CD4-positive, alpha-beta T cell treated with Interleukin-15 for 4 hours (primary cell): ENCODE results near the gene CBX3.
A peak's percentile ranks its signal among the peaks of the same experiment; 100 is the strongest.
"Not testable (repeated sequence)": the region's sequence is repeated elsewhere in the genome, so short reads cannot be mapped to it uniquely, and the experiment has no call there.

Source experiments
- DNase-seq: peaks from one replicate; pipeline ENCODE4 v3.0.0-alpha.2; 2020; ENCODE audit warnings: low spot score

CBX3 gene

GRCh38 chr7:26201247-26202018 lies at the start of gene CBX3:
Gene CBX3 (plus strand): TSS chr7:26201745. CDS start chr7:26202999, 1,254 bp downstream.
- peak; percentile 89 for DNase-seq

DNA sequence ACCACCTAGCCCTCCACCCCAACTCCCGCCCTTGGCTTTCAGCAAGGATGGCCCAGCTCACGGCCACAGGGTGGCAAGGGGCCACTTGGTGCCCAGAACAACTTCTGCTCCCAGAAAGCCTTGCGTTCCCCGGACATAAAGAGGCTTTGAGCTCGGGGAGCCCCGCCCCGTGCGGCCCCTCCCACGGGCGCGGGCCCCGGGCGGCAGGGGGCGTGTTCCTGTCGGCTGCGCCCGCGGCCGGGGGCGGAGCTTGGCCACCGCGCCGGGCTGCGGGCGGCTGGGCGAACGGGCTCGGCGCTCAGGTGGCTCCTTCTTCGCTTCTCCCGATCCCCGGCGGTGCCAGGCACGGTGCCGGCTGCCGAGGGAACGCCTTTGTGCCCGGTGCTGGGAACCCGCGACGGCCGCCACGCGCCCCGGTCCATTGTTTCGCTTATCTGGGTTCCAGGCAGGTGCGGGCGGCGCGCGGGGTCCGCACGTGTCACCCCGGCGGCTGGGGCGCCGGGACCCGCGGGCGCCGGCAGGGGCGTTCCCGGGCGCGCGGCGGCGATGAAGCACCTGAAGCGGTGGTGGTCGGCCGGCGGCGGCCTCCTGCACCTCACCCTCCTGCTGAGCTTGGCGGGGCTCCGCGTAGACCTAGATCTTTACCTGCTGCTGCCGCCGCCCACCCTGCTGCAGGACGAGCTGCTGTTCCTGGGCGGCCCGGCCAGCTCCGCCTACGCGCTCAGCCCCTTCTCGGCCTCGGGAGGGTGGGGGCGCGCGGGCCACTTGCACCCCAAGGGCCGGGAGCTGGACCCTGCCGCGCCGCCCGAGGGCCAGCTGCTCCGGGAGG lies 49.4 kb upstream of the CBX3 start, which contains the start of gene NFE2L3:
Gene NFE2L3 (plus strand): TSS at position 246 of the 829 bp plus-strand sequence. CDS start 301 bp downstream, at position 547.
- peak; percentile 82 for DNase-seq

- peak; percentile 14 for DNase-seq
Measured at GRCh38 chr7:26152782-26153240, 48.7 kb upstream of the CBX3 start.

DNA sequence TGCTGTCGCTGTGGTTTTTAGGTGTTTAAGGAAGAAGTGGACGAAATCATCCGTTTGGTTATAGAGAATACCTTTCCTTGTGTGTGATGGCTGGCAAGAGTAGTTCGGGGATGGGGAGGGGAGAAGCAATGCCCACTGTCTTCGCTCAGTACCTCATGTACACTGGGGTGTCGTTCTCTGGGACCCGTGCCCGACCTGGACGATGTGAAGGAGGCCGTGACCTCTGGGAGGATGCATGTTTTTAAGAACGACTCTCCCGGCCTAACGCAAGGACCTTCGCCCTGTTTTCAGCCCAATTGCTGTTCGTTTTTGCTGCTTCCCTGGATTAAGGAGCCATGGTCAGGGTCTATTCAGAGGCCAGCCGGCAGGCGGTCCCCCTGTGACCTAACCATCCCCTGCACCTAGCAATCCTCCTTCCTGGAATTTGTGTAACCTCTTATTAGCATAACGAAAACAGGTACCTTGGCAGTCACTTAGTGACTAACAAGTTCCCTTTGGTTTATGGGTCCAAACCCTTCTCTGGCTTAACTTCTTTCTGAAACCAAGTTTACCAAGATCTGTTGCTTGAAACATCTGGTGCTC lies 48.2 kb upstream of the CBX3 start:
- DNase-seq = peak; percentile 53

DNA sequence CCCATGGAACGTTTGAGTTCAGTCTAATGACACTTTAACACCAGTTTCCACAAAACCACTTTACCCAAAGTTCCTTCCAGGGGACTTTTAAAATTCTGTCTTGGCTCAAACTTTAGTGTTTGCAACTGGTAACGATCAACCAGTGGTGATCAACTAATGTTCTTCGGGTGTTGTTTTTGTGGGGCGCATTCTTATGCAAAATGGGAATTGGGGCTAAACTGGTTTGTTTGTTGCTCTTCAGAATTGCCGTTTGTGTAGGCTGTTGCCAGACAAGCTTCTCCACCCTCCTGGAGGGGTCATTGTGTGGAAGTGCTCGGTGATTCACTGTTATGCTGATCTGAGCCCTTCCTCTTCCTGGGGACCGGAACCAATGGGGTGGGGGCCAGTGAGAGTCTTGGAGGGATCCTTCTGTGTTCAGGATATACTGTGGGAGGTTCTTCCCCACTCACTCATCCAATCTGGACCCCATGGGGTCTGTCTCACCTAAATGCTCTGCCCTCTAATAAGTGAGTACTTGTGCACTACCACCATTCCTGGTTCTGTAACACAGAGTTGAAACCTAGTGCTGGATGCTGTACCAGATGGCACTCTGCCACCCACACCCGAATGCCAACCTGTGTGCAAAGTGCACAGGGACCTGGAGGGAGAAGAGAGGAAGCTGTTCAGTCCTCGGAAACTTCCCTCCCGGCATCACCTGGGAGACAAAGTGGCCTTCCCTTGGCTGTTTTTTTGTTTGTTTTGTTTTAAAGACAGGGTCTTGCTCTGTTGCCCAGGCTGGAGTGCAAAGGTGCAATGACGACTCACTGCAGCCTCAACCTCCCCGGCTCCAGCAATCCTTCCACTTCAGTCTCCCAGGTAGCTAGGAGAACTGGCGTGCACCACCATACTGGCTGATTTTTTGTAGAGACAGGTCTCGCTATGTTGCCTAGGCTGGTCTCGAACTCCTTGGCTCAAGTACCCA lies 47.4 kb upstream of the CBX3 start:
- DNase-seq = peak; percentile 52

DNA sequence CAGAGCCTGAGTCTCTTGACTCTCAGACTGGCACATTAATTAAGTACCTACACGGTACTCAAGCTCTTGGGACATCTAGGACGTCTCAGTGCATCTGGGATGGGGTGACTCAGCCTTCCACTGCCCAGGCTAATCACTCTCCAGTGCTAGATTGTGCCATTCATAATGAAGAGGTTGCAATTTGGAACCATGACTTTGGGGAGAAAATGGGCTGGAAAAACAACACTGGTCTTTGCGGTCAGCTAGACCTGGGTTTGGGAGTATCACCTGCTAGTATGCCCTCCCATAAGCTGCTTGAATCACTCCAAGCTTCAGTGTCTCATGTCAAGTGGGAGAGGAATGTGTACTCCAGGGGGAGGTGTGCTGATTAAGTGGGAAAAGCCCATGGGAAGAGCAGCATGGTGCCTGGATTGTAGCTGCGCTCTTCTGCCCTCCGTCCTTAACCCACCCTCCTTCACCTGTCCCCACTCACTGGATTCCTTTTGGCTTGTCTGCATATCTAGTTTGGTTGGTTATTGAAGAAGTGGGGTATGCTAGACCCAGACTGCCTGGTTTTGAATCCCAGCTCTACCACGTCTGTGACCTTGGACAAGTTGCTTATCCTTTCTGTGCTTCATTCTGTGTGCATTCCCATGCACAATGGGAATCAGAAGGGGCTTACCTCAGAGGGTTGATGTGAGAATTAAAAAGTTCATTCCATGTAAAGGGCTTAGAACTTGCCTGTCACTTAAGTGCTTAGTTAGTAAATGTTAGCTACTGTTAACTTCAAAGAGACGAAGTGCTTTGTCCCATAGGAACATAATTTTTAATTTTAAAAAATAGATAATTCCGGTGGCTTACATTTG lies 45.8 kb upstream of the CBX3 start:
- no peak for DNase-seq

DNA sequence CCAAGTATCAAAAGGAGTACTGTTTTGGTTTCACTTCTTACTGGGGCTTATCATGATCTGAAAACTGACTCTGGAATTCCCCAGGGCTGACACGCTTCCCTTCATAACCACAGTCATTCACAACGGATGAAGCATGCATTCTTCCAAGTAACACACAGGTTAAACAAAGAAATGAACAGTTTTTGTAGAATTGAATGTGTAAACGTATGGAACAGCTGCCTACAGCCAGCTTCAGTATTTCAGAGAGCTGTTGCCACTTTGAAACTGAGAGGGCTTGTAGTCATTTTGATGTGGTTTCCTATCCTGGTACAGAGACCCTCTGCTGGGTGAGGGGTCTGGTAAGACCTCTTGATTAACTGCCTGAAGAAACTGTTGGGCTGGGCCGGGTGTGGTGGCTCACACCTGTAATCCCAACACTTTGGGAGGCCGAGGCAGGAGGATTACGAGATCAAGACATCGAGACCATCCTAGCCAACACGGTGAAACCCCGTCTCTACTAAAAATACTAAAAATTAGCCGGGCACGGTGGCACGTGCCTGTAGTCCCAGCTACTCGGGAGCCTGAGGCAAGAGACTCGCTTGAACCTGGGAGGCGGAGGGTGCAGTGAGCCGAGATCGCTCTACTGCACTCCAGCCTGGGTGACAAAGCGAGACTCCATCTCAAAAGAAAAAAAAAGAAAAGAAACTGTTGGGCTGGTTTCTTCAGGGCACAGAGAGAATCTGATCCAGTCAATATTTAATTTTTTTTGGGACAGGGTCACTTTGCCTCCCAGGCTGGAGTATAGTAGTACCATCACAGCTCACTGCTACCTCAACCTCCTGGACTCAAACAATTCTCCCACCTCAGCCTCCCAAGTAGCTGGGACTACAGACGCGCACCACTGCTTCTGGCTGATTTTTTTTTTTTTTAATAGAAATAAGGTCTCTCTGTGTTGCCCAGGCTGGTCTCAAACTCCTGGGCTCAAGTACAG lies 44.8 kb upstream of the CBX3 start:
- DNase-seq = peak; percentile 81

DNA sequence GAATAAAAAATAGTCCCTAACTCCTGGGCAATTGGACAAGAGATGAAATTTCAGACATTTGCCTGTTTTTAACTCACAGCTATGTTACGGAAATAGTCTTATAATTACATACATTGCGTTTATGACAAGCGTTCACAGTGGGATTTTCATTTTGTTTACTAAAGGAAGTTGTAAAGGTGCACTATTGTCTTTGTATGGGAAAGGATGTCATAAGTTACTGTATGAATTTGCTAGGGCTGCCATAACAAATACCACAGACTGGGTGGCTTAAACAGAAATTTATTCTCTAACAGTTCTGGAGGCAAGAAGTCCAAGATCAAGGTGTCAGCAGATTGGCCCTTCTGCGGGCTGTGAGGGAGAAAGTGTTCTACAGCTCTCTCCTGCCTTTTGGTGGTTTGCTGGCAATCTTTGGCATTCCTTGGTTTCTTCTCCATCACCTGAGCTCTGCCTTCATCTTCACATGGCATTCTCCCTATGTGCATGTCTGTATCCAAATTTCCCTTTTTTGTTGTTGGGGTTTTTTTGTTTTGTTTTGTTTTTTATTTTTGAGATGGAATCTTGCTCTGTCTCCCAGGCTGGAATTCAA lies 43.9 kb upstream of the CBX3 start:
- DNase-seq = no peak

GRCh38 chr7:26159243-26159642 lies 42.3 kb upstream of the CBX3 start:
- no peak for DNase-seq

GRCh38 chr7:26160896-26161295 lies 40.6 kb upstream of the CBX3 start:
- no peak for DNase-seq

DNA sequence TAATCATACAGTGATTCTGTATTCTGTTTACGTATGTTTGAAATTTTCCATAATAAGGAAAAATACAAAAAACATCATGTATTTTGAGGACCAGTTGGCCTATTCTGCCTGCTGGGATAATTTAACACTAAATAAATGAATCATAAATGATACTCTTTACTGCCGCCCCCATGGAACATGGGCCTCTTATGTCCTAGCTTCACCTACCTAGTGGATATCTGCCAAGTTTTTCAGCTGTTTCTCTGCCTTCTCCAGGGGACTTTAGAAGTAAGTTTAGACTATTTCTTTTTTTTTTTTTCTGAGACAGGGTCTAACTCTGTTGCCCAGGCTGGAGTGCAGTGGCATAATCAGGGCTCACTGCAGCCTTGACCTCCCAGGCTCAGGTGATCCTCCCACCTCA lies 39.1 kb upstream of the CBX3 start:
- no peak for DNase-seq

- not testable (repeated sequence) for DNase-seq
Measured at GRCh38 chr7:26163804-26164203, 37.7 kb upstream of the CBX3 start.

DNA sequence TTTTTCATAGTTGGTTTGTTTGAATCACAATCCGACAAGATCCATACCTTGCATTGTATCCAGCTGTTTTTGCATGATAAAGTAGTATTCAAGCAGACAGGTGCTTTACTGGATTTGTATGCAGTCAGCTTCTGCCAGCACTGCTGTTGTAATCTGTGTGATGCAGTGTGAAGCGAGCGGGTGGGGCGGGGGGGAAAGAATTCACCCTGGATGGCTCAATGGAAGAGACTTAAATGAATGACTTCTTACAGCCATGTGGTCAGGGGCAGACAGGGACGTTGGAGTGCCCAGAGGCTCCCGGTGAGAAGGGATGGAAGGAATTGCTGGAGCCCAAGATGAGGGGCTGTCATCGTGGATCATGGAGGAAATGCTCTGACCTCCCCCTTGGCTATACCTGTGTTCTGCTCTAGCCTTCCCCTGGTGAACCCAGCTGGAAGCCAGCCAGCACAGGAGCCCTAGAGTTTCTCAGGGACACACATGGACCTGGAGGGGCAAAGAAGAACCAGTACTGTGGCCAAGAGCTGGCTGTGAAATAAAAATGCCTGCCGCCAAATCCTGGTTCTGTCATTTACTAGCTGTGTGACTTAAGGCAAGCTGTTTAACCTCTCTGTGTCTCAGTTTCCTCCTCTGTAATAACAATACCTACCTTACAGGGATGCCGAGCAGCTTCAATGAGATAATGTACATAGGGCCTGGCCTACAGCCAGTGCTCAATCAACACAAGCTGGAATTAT lies 35.4 kb upstream of the CBX3 start:
- no peak for DNase-seq

DNA sequence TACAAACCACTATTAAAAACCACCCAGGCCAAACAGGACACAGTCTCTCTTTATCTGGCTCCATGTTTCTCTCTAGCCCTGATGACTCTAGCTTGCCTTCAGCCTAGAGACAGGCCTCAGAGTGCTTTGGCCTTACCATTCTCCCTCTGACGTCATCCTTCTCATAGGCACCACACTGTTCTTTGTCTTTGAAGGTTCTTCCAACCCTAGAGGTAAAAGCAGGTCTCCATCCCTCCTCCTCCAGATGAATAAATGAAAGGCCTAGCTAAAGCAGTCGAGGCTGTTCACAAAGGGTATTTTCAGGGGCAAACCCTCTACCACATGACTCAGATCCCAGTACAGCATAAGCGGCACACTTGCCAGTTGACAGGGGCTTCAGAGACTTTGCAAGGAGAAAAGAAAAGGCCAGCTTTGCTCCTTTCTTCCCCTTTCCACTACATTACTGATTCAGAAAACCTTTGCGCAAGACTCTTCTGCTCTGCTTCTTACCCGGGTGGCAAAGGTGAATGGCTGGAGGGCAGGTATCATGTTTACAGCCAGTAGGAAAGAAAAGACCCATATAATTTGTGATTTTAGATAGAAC lies 34.8 kb upstream of the CBX3 start:
- DNase-seq = no peak

DNA sequence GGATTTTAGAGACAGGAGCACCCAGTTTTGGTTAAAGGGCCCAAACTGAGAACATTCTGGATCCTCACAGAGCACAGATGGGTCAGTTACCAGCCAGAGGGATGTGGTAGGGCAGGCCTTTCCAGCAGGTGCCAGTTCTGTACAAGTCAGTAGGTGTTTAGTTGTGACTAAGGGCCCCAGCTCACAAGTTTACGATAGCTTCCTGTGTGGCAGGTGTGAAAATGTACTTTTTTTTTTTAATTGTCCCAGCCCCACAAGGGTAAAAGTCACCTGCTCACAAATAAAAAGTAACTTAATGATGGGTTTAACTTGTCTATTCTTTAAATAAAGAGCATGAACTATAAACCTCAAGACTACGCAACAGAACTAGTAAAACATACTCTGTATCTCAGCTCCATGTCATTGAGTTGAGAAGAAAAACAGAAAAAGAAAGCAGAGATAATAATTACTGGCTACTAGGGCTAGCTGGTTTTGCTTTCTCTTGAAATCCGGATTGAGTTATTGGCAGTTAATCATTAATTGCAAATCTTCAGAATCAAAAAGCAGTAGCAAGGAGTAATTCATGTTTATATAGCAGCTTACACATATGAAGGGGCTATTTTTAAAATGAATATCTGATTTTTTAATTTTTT lies 34.1 kb upstream of the CBX3 start:
- peak; percentile 58 for DNase-seq

- DNase-seq = no peak
Measured at GRCh38 chr7:26168458-26169023, 33.0 kb upstream of the CBX3 start.

DNA sequence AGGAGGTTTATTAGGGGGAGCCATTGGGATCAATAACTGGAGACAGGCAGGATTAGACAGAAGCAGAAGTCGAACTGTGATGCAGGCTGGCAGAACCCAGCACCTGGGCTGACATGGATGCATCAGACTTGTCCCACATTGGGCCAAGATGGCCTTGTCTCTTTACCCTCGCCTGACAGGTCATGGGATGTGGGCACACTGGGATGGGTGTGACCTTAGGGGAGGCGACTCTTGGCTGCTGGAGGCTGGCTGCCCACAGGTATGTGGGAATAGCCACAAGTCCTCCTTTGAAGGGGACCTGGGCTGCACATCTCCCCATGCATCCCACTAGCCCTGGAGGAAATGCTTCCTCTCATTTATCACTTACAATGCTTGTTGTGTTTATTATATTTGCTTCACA lies 32.3 kb upstream of the CBX3 start:
- DNase-seq = no peak
